GM12864 (cell line): ENCODE results near the gene IGFBP3.

Source experiments
- DNase-seq: peaks from one replicate; pipeline ENCODE4 v3.0.0-alpha.2; 2011; ENCODE audit warnings: low read depth
- H3K4me3 ChIP-seq: 2 replicates; pipeline ENCODE4 v1.5.1; 2011; ENCODE audit warnings: mild to moderate bottlenecking, low read depth, low read length, control low read depth
- TF ChIP-seq, protein P1 (sequence below): IDR thresholded peaks from 2 replicates; pipeline ENCODE4 v1.5.1; 2011; ENCODE audit warnings: low read depth, mild to moderate bottlenecking, moderate library complexity, low read length, control low read depth, inconsistent platforms; ENCODE audit errors: missing control alignments

The IGFBP3 gene

DNA sequence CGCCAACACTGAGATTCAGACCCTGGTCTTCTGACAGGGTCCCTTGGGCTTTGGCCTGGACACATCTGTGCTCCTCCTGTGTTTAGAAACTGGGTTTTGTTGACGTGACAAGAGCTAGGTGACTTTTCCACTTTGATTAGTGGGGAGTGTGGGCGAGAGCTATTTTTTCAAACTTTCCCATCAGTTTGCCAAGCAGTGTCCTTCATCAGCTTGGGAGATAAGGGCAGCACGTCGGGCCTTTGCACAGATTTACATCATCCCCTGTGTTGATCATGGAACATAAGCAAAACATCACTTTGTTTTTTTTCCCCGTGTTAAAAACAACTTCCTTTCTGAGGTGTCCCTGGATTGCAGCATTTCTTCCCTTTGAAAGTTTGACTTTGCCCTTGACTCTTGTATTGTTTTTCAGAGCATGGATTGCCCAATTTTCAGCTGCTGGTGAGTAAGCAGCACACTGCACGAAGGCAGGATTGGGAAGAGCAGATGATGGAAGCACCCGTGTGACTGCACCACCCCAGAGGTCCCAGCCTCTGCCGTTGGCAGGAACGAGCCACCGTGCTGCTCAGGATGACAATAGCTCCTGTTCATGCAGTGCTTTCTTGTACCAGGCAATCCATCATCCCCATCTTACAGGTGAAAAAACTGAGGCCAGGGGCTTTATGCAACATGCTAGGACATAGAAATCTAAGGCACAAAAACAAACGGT is 39.2 kb downstream of the IGFBP3 start:
- DNase-seq = no peak
- H3K4me3 ChIP-seq = no peak overlapping the region
- TF ChIP-seq, protein P1, sequence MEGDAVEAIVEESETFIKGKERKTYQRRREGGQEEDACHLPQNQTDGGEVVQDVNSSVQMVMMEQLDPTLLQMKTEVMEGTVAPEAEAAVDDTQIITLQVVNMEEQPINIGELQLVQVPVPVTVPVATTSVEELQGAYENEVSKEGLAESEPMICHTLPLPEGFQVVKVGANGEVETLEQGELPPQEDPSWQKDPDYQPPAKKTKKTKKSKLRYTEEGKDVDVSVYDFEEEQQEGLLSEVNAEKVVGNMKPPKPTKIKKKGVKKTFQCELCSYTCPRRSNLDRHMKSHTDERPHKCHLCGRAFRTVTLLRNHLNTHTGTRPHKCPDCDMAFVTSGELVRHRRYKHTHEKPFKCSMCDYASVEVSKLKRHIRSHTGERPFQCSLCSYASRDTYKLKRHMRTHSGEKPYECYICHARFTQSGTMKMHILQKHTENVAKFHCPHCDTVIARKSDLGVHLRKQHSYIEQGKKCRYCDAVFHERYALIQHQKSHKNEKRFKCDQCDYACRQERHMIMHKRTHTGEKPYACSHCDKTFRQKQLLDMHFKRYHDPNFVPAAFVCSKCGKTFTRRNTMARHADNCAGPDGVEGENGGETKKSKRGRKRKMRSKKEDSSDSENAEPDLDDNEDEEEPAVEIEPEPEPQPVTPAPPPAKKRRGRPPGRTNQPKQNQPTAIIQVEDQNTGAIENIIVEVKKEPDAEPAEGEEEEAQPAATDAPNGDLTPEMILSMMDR = no peak

DNA sequence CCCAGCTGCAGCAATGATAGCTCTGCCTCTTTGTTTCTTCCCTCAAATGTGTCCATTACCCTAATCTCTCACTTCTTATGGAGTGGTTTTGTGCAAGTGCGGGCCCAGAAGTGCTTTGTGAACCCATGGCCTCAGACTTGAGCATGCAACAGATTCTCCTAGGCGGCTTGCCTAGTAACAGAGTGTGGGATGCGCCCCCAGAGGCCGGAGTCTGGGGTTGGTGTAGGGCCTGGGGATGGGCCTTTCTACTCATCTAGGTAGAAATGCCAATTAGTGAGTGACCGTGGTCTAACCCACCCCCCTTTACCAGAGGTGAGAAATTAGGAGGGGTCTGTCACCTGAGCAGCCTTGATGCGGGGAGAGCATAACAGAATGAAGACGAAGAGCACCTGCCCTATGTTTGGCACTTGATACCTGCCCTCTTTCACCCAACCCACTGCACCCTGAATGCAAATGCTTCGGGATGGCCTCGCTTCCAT is 39.8 kb downstream of the IGFBP3 start:
- DNase-seq = no peak
- TF ChIP-seq, protein P1 = no peak
- H3K4me3 ChIP-seq = no peak overlapping the region

DNA sequence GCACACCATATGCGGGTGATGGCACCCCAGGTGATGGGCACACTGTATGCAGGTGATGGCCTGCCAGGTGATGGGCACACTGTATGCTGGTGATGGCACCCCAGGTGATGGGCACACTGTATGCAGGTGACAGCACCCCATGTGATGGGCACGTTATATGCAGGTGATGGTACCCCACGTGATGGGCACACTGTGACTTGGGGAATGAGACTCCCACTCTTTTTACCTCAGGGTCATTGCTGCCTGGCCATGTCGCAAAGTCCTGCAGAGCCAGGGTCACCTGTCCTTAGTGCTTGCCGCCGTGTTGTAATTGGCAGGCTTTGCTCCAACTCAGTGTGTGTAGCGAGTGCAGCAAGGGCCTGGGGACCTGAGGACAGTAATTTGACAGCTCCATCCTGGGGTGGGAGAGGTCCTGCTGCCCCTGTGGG is 40.6 kb downstream of the IGFBP3 start:
- TF ChIP-seq, protein P1 = no peak
- DNase-seq = no peak
- H3K4me3 ChIP-seq = no peak overlapping the region

DNA sequence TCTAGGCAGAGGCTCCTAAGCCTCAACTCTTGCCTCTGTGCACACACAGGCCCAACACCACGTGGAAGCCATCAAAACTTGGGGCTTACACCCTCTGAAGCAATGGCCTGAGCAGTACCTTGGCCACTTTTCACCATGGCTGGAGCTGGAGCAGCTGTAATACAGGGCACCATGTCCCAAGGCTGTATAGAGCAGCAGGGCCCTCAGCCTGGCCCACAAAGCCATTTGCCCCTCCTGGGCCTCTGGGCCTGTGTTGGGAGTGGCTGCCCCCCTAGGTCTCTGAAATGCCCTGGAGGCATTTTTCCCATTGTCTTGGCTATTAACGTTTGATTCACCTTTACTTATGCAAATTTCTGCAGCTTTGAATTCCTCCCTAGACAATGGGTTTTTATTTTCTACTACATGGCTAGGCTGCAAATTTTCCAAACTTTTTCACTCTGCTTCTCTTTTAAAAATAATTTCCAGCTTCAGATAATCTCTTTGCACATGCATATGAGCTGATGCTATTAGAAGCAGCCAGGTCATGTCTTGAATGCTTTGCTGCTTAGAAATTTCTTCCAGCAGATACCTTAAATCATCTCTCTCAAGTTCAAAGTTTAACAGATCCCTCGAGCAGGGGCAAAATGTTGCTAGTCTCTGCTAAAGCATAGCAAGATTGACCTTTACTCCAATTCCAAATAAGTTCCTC is 42.5 kb downstream of the IGFBP3 start:
- TF ChIP-seq, protein P1 = no peak
- H3K4me3 ChIP-seq = no peak overlapping the region
- no peak for DNase-seq

DNA sequence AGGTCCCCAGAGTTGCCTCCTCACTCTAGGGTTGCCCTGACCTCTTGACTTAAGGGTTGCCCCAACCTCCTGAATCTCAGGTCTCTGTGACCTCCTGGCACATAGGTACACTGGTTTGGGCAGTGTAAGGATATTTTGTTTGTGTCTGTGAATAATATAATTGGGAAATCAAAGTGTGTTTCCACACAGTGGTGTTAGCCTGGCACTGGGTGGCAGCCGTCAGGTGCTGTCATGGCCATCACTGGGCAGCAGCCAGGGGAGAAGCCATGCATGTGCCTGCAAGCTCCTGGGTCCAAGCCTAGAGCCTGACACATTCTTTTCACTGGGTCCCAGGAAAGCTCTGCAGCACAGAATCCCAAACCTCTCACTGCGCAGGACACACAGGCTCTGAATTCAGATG is 44.6 kb downstream of the IGFBP3 start:
- H3K4me3 ChIP-seq = no peak overlapping the region

DNA sequence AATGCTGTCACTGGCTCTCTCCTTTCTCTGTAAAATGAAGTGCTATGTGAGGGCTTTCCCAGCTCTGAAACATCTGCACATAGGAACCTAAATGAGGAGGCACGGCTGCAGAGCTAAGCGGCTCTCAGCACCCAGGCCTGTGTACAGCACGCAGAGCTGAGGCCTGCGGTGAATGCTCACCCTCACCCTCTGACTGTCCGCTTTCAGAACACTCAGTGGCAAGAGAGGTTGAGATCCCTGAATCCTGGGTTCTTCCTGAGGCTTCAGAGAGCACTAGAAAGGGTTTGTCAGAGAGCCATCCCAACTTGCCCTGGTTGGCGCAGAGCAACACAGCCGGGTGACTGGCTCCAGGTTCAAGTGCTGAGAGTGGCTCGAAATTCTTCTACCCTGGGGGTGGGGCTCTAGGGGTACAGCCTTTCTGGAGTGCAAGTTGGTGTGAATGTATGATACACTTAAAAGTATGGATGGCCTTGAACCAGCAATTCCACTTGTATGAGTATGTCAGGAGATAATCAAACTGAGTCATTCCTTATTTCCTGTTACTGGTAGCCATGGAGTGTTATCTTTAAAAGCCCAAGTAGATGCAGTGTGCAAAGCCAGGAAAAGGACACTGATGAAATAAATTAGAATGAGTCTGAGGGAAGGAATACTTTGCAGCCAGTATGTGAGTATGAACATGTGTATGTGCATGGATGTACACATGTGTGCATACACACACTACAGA is 46.5 kb downstream of the IGFBP3 start:
- no peak for DNase-seq
- no peak overlapping the region for H3K4me3 ChIP-seq
- TF ChIP-seq, protein P1 = no peak

More for the DNA sequence above, 44.6 kb downstream of the IGFBP3 start:
- DNase-seq = no peak
- TF ChIP-seq, protein P1 = no peak
